Measurements from ENCODE around the gene DRAXIN.

- TF ChIP-seq FOS (IDR thresholded peaks at IDR 0.05; ENCODE audit: borderline replicate concordance, insufficient read depth, low read length), result no peak
- TF ChIP-seq, protein P1, sequence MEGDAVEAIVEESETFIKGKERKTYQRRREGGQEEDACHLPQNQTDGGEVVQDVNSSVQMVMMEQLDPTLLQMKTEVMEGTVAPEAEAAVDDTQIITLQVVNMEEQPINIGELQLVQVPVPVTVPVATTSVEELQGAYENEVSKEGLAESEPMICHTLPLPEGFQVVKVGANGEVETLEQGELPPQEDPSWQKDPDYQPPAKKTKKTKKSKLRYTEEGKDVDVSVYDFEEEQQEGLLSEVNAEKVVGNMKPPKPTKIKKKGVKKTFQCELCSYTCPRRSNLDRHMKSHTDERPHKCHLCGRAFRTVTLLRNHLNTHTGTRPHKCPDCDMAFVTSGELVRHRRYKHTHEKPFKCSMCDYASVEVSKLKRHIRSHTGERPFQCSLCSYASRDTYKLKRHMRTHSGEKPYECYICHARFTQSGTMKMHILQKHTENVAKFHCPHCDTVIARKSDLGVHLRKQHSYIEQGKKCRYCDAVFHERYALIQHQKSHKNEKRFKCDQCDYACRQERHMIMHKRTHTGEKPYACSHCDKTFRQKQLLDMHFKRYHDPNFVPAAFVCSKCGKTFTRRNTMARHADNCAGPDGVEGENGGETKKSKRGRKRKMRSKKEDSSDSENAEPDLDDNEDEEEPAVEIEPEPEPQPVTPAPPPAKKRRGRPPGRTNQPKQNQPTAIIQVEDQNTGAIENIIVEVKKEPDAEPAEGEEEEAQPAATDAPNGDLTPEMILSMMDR (IDR thresholded peaks at IDR 0.05; ENCODE audit: extremely low read depth in 1 of 2, insufficient read depth in 1 of 2, low read depth in 1 of 2, low read length in 2 of 2), result no peak
Measured at GRCh38 chr1:11764115-11764514, 72.6 kb downstream of the DRAXIN start.
